HEK293 (cell line): ENCODE data around the gene CDK8.

Experiments used
- HOXA7 ChIP-seq: sonication (generic); formaldehyde crosslinking; IDR thresholded peaks from 2 replicates; pipeline ENCODE4 v1.8.1; 2022; ENCODE audit warnings: missing genetic modification reagents, borderline replicate concordance
- MEIS1 ChIP-seq: sonication (generic); formaldehyde crosslinking; IDR thresholded peaks from 2 replicates; pipeline ENCODE4 v1.8.1; 2022; ENCODE audit warnings: missing genetic modification reagents, mild to moderate bottlenecking, borderline replicate concordance
- OVOL3 ChIP-seq: fragments of 450-650 bp; formaldehyde crosslinking; IDR thresholded peaks from 2 replicates; pipeline ENCODE4 v1.5.1; 2016; ENCODE audit warnings: missing biosample characterization, missing genetic modification characterization
- TCF7L2 ChIP-seq: IDR thresholded peaks from 2 replicates; pipeline ENCODE4 v1.6.1; 2011; ENCODE audit warnings: low read depth, mild to moderate bottlenecking, inconsistent platforms, low read length, moderate library complexity, borderline replicate concordance
- ZBTB1 ChIP-seq: fragments of 450-650 bp; formaldehyde crosslinking; IDR thresholded peaks from 2 replicates; pipeline ENCODE4 v1.5.1; 2016; ENCODE audit warnings: missing biosample characterization, missing genetic modification characterization
- ZBTB8A ChIP-seq: fragments of 450-650 bp; formaldehyde crosslinking; IDR thresholded peaks from 2 replicates; pipeline ENCODE4 v1.5.1; 2016; ENCODE audit warnings: missing biosample characterization, missing genetic modification characterization
- ZIC2 ChIP-seq: fragments of 450-650 bp; formaldehyde crosslinking; IDR thresholded peaks from 2 replicates; pipeline ENCODE4 v1.5.1; 2016; ENCODE audit warnings: missing biosample characterization, missing genetic modification characterization
- ZNF112 ChIP-seq: fragments of 450-650 bp; formaldehyde crosslinking; IDR thresholded peaks from 2 replicates; pipeline ENCODE4 v1.5.0; 2017; ENCODE audit warnings: missing biosample characterization, missing genetic modification characterization
- ZNF146 ChIP-seq: fragments of 450-650 bp; formaldehyde crosslinking; IDR thresholded peaks from 2 replicates; pipeline ENCODE4 v1.5.1; 2016; ENCODE audit warnings: missing biosample characterization, missing genetic modification characterization
- ZNF2 ChIP-seq: fragments of 450-650 bp; formaldehyde crosslinking; IDR thresholded peaks from 2 replicates; pipeline ENCODE4 v1.5.1; 2016; ENCODE audit warnings: missing biosample characterization, missing genetic modification characterization
- ZNF433 ChIP-seq: fragments of 450-650 bp; formaldehyde crosslinking; IDR thresholded peaks from 2 replicates; pipeline ENCODE4 v1.5.1; 2016; ENCODE audit warnings: missing biosample characterization, missing genetic modification characterization, low read depth
- ZNF549 ChIP-seq: fragments of 450-650 bp; IDR thresholded peaks from 2 replicates; pipeline ENCODE4 v1.5.1; 2018; ENCODE audit warnings: missing biosample characterization, missing genetic modification characterization, mild to moderate bottlenecking, inconsistent platforms, moderate library complexity
- ZNF600 ChIP-seq: fragments of 450-650 bp; formaldehyde crosslinking; IDR thresholded peaks from 2 replicates; pipeline ENCODE4 v1.5.1; 2016; ENCODE audit warnings: missing biosample characterization, missing genetic modification characterization
- ZNF621 ChIP-seq: fragments of 450-650 bp; formaldehyde crosslinking; IDR thresholded peaks from 2 replicates; pipeline ENCODE4 v1.5.1; 2017; ENCODE audit warnings: missing biosample characterization, missing genetic modification characterization
- ZNF629 ChIP-seq: fragments of 450-650 bp; formaldehyde crosslinking; IDR thresholded peaks from 2 replicates; pipeline ENCODE4 v1.5.1; 2017; ENCODE audit warnings: missing biosample characterization, missing genetic modification characterization
- ZNF658 ChIP-seq: fragments of 450-650 bp; formaldehyde crosslinking; IDR thresholded peaks from 2 replicates; pipeline ENCODE4; 2016; ENCODE audit warnings: missing biosample characterization, missing genetic modification characterization
- ZNF677 ChIP-seq: fragments of 450-650 bp; IDR thresholded peaks from 2 replicates; pipeline ENCODE4 v1.5.0; 2018; ENCODE audit warnings: missing biosample characterization, mild to moderate bottlenecking, missing genetic modification characterization, moderate library complexity
- ZNF707 ChIP-seq: fragments of 450-650 bp; formaldehyde crosslinking; IDR thresholded peaks from 2 replicates; pipeline ENCODE4 v1.5.1; 2016; ENCODE audit warnings: missing biosample characterization, missing genetic modification characterization
- TF ChIP-seq, protein P1 (sequence below): fragments of 450-650 bp; IDR thresholded peaks from 2 replicates; pipeline ENCODE4 v1.5.1; 2018; ENCODE audit warnings: missing biosample characterization, missing genetic modification characterization
- TF ChIP-seq, protein P2 (sequence below): fragments of 450-650 bp; formaldehyde crosslinking; IDR thresholded peaks from 2 replicates; pipeline ENCODE4 v1.5.1; 2016; ENCODE audit warnings: missing biosample characterization, missing genetic modification characterization, borderline replicate concordance
- TF ChIP-seq, protein P3 (sequence below): fragments of 450-650 bp; formaldehyde crosslinking; IDR thresholded peaks from 2 replicates; pipeline ENCODE4 v1.5.1; 2016; ENCODE audit warnings: missing biosample characterization, missing genetic modification characterization
- TF ChIP-seq, protein P4 (sequence below): fragments of 450-650 bp; formaldehyde crosslinking; optimal IDR thresholded peaks from 2 replicates; pipeline ENCODE3; 2016; ENCODE audit warnings: missing biosample characterization, mild to moderate bottlenecking, missing genetic modification characterization
- TF ChIP-seq, protein P5 (sequence below): fragments of 450-650 bp; formaldehyde crosslinking; conservative IDR thresholded peaks from 2 replicates; pipeline ENCODE4 v1.5.1; 2016; ENCODE audit warnings: low read depth, missing biosample characterization, missing genetic modification characterization
- TF ChIP-seq, protein P6 (sequence below): fragments of 450-650 bp; formaldehyde crosslinking; IDR thresholded peaks from 2 replicates; pipeline ENCODE4 v1.5.1; 2016; ENCODE audit warnings: missing biosample characterization, missing genetic modification characterization

CDK8 gene

DNA sequence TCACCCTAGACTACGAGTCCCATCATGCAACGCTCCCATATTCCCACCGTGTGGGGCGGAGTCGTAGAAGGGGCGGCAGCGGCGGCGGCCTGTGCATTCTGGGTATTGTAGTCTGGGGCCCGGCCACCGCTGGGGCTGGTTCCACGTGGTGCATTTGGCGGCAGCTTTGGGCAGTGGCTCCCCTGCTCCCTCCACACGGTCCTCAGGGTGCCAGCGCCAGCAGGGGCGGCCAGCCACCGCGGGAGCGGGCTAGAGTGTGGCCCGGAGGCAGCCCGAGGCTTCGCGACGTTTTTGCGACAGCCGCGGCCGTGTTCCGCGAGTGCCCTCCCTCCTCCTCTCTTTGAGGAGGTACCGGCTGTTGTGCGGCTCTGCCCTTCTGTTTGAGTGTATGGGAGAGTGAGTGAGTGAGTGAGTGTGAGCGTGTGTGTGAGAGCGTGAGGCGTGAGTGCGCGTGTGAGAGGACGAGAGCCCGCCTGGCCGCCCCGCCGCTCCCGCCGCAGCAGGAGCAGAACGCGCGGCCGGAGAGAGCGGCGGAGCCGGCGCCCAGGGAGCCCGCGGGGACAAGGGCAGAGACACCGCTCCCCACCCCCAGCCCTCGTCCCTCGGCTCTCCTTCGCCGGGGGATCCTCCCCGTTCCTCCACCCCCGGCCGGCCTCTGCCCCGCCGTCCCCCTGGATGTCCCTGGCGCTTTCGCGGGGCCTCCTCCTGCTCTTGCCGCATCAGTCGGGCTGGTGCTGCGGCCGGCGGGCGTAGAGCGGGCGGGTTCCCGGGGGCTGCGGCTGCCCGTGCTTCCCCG is at the start of gene CDK8 (continued):
- TF ChIP-seq, protein P1, sequence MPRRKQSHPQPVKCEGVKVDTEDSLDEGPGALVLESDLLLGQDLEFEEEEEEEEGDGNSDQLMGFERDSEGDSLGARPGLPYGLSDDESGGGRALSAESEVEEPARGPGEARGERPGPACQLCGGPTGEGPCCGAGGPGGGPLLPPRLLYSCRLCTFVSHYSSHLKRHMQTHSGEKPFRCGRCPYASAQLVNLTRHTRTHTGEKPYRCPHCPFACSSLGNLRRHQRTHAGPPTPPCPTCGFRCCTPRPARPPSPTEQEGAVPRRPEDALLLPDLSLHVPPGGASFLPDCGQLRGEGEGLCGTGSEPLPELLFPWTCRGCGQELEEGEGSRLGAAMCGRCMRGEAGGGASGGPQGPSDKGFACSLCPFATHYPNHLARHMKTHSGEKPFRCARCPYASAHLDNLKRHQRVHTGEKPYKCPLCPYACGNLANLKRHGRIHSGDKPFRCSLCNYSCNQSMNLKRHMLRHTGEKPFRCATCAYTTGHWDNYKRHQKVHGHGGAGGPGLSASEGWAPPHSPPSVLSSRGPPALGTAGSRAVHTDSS (tag by site-specific recombination), result no peak
- TF ChIP-seq ZNF146 (tag by site-specific recombination), result 0 out of 2 replicates have a peak, but pooled peaks have one; percentile 8
- no peak for TF ChIP-seq ZNF707
- TF ChIP-seq HOXA7, result no peak
- TF ChIP-seq ZNF658 (tag by site-specific recombination), result peak; percentile 26; the same call in 1 of the 2 replicates
- peak; percentile 94 for TF ChIP-seq ZNF600
- no peak for TF ChIP-seq ZNF433 (tag by site-specific recombination)
- TF ChIP-seq, protein P2, sequence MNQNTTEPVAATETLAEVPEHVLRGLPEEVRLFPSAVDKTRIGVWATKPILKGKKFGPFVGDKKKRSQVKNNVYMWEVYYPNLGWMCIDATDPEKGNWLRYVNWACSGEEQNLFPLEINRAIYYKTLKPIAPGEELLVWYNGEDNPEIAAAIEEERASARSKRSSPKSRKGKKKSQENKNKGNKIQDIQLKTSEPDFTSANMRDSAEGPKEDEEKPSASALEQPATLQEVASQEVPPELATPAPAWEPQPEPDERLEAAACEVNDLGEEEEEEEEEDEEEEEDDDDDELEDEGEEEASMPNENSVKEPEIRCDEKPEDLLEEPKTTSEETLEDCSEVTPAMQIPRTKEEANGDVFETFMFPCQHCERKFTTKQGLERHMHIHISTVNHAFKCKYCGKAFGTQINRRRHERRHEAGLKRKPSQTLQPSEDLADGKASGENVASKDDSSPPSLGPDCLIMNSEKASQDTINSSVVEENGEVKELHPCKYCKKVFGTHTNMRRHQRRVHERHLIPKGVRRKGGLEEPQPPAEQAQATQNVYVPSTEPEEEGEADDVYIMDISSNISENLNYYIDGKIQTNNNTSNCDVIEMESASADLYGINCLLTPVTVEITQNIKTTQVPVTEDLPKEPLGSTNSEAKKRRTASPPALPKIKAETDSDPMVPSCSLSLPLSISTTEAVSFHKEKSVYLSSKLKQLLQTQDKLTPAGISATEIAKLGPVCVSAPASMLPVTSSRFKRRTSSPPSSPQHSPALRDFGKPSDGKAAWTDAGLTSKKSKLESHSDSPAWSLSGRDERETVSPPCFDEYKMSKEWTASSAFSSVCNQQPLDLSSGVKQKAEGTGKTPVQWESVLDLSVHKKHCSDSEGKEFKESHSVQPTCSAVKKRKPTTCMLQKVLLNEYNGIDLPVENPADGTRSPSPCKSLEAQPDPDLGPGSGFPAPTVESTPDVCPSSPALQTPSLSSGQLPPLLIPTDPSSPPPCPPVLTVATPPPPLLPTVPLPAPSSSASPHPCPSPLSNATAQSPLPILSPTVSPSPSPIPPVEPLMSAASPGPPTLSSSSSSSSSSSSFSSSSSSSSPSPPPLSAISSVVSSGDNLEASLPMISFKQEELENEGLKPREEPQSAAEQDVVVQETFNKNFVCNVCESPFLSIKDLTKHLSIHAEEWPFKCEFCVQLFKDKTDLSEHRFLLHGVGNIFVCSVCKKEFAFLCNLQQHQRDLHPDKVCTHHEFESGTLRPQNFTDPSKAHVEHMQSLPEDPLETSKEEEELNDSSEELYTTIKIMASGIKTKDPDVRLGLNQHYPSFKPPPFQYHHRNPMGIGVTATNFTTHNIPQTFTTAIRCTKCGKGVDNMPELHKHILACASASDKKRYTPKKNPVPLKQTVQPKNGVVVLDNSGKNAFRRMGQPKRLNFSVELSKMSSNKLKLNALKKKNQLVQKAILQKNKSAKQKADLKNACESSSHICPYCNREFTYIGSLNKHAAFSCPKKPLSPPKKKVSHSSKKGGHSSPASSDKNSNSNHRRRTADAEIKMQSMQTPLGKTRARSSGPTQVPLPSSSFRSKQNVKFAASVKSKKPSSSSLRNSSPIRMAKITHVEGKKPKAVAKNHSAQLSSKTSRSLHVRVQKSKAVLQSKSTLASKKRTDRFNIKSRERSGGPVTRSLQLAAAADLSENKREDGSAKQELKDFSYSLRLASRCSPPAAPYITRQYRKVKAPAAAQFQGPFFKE (tag by site-specific recombination), result no peak
- TF ChIP-seq, protein P3, sequence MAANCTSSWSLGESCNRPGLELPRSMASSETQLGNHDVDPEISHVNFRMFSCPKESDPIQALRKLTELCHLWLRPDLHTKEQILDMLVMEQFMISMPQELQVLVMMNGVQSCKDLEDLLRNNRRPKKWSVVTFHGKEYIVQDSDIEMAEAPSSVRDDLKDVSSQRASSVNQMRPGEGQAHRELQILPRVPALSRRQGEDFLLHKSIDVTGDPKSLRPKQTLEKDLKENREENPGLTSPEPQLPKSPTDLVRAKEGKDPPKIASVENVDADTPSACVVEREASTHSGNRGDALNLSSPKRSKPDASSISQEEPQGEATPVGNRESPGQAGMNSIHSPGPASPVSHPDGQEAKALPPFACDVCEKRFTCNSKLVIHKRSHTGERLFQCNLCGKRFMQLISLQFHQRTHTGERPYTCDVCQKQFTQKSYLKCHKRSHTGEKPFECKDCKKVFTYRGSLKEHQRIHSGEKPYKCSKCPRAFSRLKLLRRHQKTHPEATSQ (tag by site-specific recombination), result peak; percentile 89
- TF ChIP-seq MEIS1, result no peak
- TF ChIP-seq, protein P4, sequence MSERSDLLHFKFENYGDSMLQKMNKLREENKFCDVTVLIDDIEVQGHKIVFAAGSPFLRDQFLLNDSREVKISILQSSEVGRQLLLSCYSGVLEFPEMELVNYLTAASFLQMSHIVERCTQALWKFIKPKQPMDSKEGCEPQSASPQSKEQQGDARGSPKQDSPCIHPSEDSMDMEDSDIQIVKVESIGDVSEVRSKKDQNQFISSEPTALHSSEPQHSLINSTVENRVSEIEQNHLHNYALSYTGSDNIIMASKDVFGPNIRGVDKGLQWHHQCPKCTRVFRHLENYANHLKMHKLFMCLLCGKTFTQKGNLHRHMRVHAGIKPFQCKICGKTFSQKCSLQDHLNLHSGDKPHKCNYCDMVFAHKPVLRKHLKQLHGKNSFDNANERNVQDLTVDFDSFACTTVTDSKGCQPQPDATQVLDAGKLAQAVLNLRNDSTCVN (tag by site-specific recombination), result peak; percentile 97
- TF ChIP-seq ZNF549 (tag by site-specific recombination), result no peak
- no peak for TF ChIP-seq ZNF677 (tag by site-specific recombination)
- no peak for TF ChIP-seq ZNF112 (tag by site-specific recombination)
- no peak for TF ChIP-seq ZBTB1 (tag by site-specific recombination)
- TF ChIP-seq, protein P5, sequence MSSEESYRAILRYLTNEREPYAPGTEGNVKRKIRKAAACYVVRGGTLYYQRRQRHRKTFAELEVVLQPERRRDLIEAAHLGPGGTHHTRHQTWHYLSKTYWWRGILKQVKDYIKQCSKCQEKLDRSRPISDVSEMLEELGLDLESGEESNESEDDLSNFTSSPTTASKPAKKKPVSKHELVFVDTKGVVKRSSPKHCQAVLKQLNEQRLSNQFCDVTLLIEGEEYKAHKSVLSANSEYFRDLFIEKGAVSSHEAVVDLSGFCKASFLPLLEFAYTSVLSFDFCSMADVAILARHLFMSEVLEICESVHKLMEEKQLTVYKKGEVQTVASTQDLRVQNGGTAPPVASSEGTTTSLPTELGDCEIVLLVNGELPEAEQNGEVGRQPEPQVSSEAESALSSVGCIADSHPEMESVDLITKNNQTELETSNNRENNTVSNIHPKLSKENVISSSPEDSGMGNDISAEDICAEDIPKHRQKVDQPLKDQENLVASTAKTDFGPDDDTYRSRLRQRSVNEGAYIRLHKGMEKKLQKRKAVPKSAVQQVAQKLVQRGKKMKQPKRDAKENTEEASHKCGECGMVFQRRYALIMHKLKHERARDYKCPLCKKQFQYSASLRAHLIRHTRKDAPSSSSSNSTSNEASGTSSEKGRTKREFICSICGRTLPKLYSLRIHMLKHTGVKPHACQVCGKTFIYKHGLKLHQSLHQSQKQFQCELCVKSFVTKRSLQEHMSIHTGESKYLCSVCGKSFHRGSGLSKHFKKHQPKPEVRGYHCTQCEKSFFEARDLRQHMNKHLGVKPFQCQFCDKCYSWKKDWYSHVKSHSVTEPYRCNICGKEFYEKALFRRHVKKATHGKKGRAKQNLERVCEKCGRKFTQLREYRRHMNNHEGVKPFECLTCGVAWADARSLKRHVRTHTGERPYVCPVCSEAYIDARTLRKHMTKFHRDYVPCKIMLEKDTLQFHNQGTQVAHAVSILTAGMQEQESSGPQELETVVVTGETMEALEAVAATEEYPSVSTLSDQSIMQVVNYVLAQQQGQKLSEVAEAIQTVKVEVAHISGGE (tag by site-specific recombination), result peak; percentile 47
- TF ChIP-seq, protein P6, sequence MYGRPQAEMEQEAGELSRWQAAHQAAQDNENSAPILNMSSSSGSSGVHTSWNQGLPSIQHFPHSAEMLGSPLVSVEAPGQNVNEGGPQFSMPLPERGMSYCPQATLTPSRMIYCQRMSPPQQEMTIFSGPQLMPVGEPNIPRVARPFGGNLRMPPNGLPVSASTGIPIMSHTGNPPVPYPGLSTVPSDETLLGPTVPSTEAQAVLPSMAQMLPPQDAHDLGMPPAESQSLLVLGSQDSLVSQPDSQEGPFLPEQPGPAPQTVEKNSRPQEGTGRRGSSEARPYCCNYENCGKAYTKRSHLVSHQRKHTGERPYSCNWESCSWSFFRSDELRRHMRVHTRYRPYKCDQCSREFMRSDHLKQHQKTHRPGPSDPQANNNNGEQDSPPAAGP (tag by site-specific recombination), result peak; percentile 71
- peak; percentile 76 for TF ChIP-seq ZBTB8A
- TF ChIP-seq ZNF629 (tag by site-specific recombination), result peak; percentile 36; the same call in 1 of the 2 replicates
- TF ChIP-seq ZNF621 (tag by site-specific recombination), result no peak
- TF ChIP-seq OVOL3 (tag by site-specific recombination), result no peak
- peak; percentile 60 for TF ChIP-seq ZIC2 (tag by site-specific recombination)
- no peak for TF ChIP-seq TCF7L2
- TF ChIP-seq ZNF2, result no peak; the same call in 1 of the 2 replicates
